DMS53 treated with DMSO at 0.1 percent for 48 hours (cell line): ENCODE data around the gene KRT5.
"Not testable (repeated sequence)": the region's sequence is repeated elsewhere in the genome, so short reads cannot be mapped to it uniquely, and the experiment has no call there.

ENCODE experiments used
- DNase-seq: peaks from one replicate; lab custom pipeline; 2025; ENCODE audit not compliant: unreplicated experiment; lab: John Stamatoyannopoulos, UW

KRT5 gene

GRCh38 chr12:52521568-52522266, 1.5 kb upstream of the KRT5 start:
- DNase-seq, result no peak

GRCh38 chr12:52521175-52521567, 977 bp upstream of the KRT5 start:
- DNase-seq, result no peak

GRCh38 chr12:52519387-52519703, 849 bp downstream of the KRT5 start:
- no peak for DNase-seq

GRCh38 chr12:52518574-52519386, 1.4 kb downstream of the KRT5 start:
- DNase-seq, result no peak

- no peak for DNase-seq
These were observed 2.3 kb downstream of the KRT5 start for GRCh38 chr12:52517888-52518287.

- no peak for DNase-seq
These were observed 3.0 kb downstream of the KRT5 start for GRCh38 chr12:52517005-52517835.

- no peak for DNase-seq
These were observed 4.0 kb downstream of the KRT5 start for GRCh38 chr12:52515927-52516831.

GRCh38 chr12:52515319-52515646, 4.9 kb downstream of the KRT5 start:
- no peak for DNase-seq

- DNase-seq, result no peak
These were observed 5.5 kb downstream of the KRT5 start for GRCh38 chr12:52514471-52515318.

GRCh38 chr12:52513736-52514135, 6.5 kb downstream of the KRT5 start:
- DNase-seq, result no peak

- DNase-seq, result no peak
These were observed 12.0 kb downstream of the KRT5 start for GRCh38 chr12:52508211-52508610.

- no peak for DNase-seq
These were observed 13.1 kb downstream of the KRT5 start for GRCh38 chr12:52506858-52507715.

GRCh38 chr12:52502877-52503276, 17.3 kb downstream of the KRT5 start:
- no peak for DNase-seq

- no peak for DNase-seq
These were observed 18.7 kb downstream of the KRT5 start for GRCh38 chr12:52501490-52501889.

GRCh38 chr12:52500574-52500973, 19.6 kb downstream of the KRT5 start:
- DNase-seq, result not testable (repeated sequence)

GRCh38 chr12:52499806-52500560, 20.2 kb downstream of the KRT5 start:
- no peak for DNase-seq

GRCh38 chr12:52498946-52499345, 21.2 kb downstream of the KRT5 start:
- no peak for DNase-seq

GRCh38 chr12:52497975-52498374, 22.2 kb downstream of the KRT5 start:
- no peak for DNase-seq
